Type B pancreatic cell (in vitro differentiated cells): Measurements from ENCODE around the gene ABHD16B. TPM values are rescaled to one million over a fixed set of nuclear protein-coding genes. Genes with fewer than 3 reads are reported as not detected.

ENCODE experiments used
- DNase-seq: peaks from one replicate; pipeline ENCODE4 v3.0.0; 2021; ENCODE audit warnings: mixed read lengths; ENCODE audit not compliant: unreplicated experiment; ENCODE audit errors: extremely low spot score
- H3K27ac Mint-ChIP-seq: 2 replicates; pipeline ENCODE4 v1.8.0; 2021; ENCODE audit warnings: mild to moderate bottlenecking, mixed read lengths
- H3K27me3 Mint-ChIP-seq: 2 replicates; pipeline ENCODE4 v1.8.0; 2021; ENCODE audit warnings: mixed read lengths
- H3K36me3 Mint-ChIP-seq: 2 replicates; pipeline ENCODE4 v1.8.0; 2021; ENCODE audit warnings: mixed read lengths
- H3K4me1 Mint-ChIP-seq: one replicate; pipeline ENCODE4 v1.8.0; 2021; ENCODE audit warnings: mixed read lengths; ENCODE audit not compliant: unreplicated experiment
- H3K4me3 Mint-ChIP-seq: 2 replicates; pipeline ENCODE4 v1.8.0; 2021; ENCODE audit warnings: mild to moderate bottlenecking, mixed read lengths
- H3K9me3 Mint-ChIP-seq: 2 replicates; pipeline ENCODE4 v1.8.0; 2021; ENCODE audit warnings: mixed read lengths
- total RNA-seq: library from RNA; stranded (reverse); gene quantifications from 2 replicates; pipeline ENCODE4 v1.2.1, GENCODE V29; 2021; ENCODE audit warnings: low replicate concordance
- TF ChIP-seq, protein P1 (sequence below): fragments of 200-600 bp; sonication (generic); conservative IDR thresholded peaks from 2 replicates; pipeline ENCODE4 v1.5.0; 2021; ENCODE audit warnings: antibody characterized with exemption, mild to moderate bottlenecking

The ABHD16B gene
- total RNA-seq, 1 donor from 2014 or later, result not detected

DNA sequence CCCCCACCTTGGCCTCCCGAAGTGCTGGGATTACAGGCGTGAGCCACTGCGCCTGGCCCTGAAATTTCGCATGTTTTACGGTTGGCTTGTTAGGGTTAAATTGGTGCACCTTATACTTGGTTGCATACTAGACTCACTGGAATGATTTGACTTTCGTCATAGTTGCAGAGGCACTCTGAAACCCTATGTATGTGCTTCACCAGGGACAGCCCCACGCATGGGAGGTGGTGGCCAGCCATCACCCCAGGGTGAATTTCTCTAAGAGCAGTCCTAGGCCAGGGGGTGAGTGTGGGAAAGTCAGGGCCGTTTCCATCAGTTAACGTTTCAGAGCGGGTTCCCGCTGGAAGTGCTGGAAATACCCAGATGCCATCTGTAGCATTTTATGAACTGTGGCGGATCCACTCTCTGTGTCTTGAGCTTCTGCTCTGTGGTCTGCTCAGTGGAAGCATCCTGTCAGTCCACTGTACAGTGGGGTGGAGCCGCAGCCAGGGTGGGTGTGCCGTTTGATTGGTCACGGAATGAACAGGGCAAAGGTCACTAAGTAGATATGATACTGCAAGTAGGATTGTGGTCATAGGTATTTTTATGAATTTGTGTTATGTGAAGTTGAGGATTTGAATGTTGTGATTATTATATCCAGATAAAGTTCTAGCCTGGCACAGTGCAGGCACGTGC lies 46.8 kb downstream of the ABHD16B start:
- TF ChIP-seq, protein P1, sequence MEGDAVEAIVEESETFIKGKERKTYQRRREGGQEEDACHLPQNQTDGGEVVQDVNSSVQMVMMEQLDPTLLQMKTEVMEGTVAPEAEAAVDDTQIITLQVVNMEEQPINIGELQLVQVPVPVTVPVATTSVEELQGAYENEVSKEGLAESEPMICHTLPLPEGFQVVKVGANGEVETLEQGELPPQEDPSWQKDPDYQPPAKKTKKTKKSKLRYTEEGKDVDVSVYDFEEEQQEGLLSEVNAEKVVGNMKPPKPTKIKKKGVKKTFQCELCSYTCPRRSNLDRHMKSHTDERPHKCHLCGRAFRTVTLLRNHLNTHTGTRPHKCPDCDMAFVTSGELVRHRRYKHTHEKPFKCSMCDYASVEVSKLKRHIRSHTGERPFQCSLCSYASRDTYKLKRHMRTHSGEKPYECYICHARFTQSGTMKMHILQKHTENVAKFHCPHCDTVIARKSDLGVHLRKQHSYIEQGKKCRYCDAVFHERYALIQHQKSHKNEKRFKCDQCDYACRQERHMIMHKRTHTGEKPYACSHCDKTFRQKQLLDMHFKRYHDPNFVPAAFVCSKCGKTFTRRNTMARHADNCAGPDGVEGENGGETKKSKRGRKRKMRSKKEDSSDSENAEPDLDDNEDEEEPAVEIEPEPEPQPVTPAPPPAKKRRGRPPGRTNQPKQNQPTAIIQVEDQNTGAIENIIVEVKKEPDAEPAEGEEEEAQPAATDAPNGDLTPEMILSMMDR, result no peak
- no peaks in the 10 kb centered on the region for H3K9me3 Mint-ChIP-seq
- peaks cover 9% of the 10 kb centered on the region for H3K36me3 Mint-ChIP-seq
- H3K27me3 Mint-ChIP-seq, result no peaks in the 10 kb centered on the region
- H3K4me1 Mint-ChIP-seq, result peaks cover 22% of the 10 kb centered on the region
- DNase-seq, result no peak
- peak overlapping the region; percentile 24 for H3K27ac Mint-ChIP-seq
- no peak overlapping the region for H3K4me3 Mint-ChIP-seq

DNA sequence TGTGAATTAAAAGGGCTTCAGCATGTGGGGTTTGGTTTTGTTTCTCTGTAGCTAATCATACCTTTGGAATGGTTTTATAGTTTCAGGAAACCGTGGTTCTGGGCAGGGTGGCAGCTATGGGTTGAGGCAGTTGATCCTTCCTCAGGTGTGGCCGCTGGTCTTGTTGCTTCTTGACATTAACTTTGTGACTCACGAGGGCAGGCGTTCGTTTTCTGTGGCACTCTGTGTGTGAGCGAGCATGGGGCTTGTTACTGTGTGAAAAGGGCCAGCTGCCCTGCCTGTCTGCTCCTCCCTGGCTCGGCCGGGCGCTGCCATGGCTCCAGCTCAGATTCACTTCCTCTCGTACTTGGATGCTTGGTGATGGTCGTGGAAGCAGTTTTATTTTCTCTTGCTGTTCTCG lies 49.9 kb downstream of the ABHD16B start:
- Mint-ChIP-seq H3K36me3 (peaks cover 14% of the 10 kb centered on the region), H3K27me3 (no peaks in the 10 kb centered on the region), H3K4me3 (no peak overlapping the region), H3K9me3 (no peaks in the 10 kb centered on the region), H3K27ac (no peak overlapping the region), H3K4me1 (peaks cover 23% of the 10 kb centered on the region)
- no peak for DNase-seq
- TF ChIP-seq, protein P1, result no peak

Other genes with a start within 250 kb of the ABHD16B start
- 11.9 and 13.9 TPM in 2 replicates for gene GMEB2, start 234.4 kb upstream of the ABHD16B start, total RNA-seq
- gene STMN3, start 208.1 kb upstream of the ABHD16B start, total RNA-seq, result 38.9 and 40.8 TPM in 2 replicates
- gene RTEL1, start 203.2 kb upstream of the ABHD16B start, total RNA-seq, result 20.7 and 39.2 TPM in 2 replicates
- gene TNFRSF6B, start 164.8 kb upstream of the ABHD16B start, total RNA-seq, result not detected in 2 replicates
- 37.2 and 45.0 TPM in 2 replicates for gene ARFRP1, start 153.5 kb upstream of the ABHD16B start, total RNA-seq
- 28.7 and 32.8 TPM in 2 replicates for gene ZGPAT, start 153.5 kb upstream of the ABHD16B start, total RNA-seq
- 6.3 and 11.3 TPM in 2 replicates for gene LIME1, start 124.8 kb upstream of the ABHD16B start, total RNA-seq
- gene SLC2A4RG, start 121.7 kb upstream of the ABHD16B start, total RNA-seq, result 52.6 and 75.6 TPM in 2 replicates
- gene ZBTB46, start 30.2 kb upstream of the ABHD16B start, total RNA-seq, result 9.8 and 13.6 TPM in 2 replicates
- 76.5 and 96.3 TPM in 2 replicates for gene TPD52L2, start 3.8 kb downstream of the ABHD16B start, total RNA-seq
- gene DNAJC5, start 33.6 kb downstream of the ABHD16B start, total RNA-seq, result 44.1 and 51.9 TPM in 2 replicates
- 44.1 and 49.7 TPM in 2 replicates for gene UCKL1, start 94.9 kb downstream of the ABHD16B start, total RNA-seq
- gene ZNF512B, start 108.4 kb downstream of the ABHD16B start, total RNA-seq, result 34.7 and 40.8 TPM in 2 replicates
- 7.4 and 16.9 TPM in 2 replicates for gene SAMD10, start 118.1 kb downstream of the ABHD16B start, total RNA-seq
- gene PRPF6, start 119.6 kb downstream of the ABHD16B start, total RNA-seq, result 64.3 and 67.9 TPM in 2 replicates
- gene C20orf204, start 174.7 kb downstream of the ABHD16B start, total RNA-seq, result 3.0 and 7.4 TPM in 2 replicates
- gene SOX18, start 188.1 kb downstream of the ABHD16B start, total RNA-seq, result 0.72 and 1.2 TPM in 2 replicates
- gene TCEA2, start 201.7 kb downstream of the ABHD16B start, total RNA-seq, result 33.4 and 73.3 TPM in 2 replicates
- 8.4 and 9.5 TPM in 2 replicates for gene RGS19, start 218.0 kb downstream of the ABHD16B start, total RNA-seq
- 0.50 and 1.9 TPM in 2 replicates for gene OPRL1, start 218.6 kb downstream of the ABHD16B start, total RNA-seq
- gene LKAAEAR1, start 222.9 kb downstream of the ABHD16B start, total RNA-seq, result not detected in 2 replicates
- not detected in 2 replicates for gene NPBWR2, start 246.1 kb downstream of the ABHD16B start, total RNA-seq